GM15510 (cell line): ENCODE measurements around the gene NCAM1.

ENCODE experiments used
- POLR2A ChIP-seq: IDR thresholded peaks from 3 replicates; pipeline ENCODE4 v1.6.1; 2011; ENCODE audit warnings: borderline replicate concordance; ENCODE audit not compliant: insufficient read length; ENCODE audit errors: extremely low read depth

NCAM1 gene

GRCh38 chr11:113248702-113249490 lies 287.7 kb downstream of the NCAM1 start:
- TF ChIP-seq POLR2A, result no peak

GRCh38 chr11:113249491-113249763 lies 288.2 kb downstream of the NCAM1 start:
- TF ChIP-seq POLR2A, result no peak

GRCh38 chr11:113249786-113250185 lies 288.6 kb downstream of the NCAM1 start:
- no peak for TF ChIP-seq POLR2A

- TF ChIP-seq POLR2A, result no peak
These were observed 290.1 kb downstream of the NCAM1 start for GRCh38 chr11:113251281-113251680.

GRCh38 chr11:113253406-113253805 lies 292.2 kb downstream of the NCAM1 start:
- TF ChIP-seq POLR2A, result no peak

- no peak for TF ChIP-seq POLR2A
These were observed 293.9 kb downstream of the NCAM1 start for GRCh38 chr11:113255096-113255495.

GRCh38 chr11:113255741-113256140 lies 294.5 kb downstream of the NCAM1 start:
- TF ChIP-seq POLR2A, result no peak

GRCh38 chr11:113256431-113257202 lies 295.4 kb downstream of the NCAM1 start:
- no peak for TF ChIP-seq POLR2A

GRCh38 chr11:113260096-113260425 lies 298.8 kb downstream of the NCAM1 start:
- TF ChIP-seq POLR2A, result no peak

GRCh38 chr11:113260541-113260940 lies 299.3 kb downstream of the NCAM1 start:
- no peak for TF ChIP-seq POLR2A

- TF ChIP-seq POLR2A, result no peak
These were observed 300.7 kb downstream of the NCAM1 start for GRCh38 chr11:113261709-113262475.

- TF ChIP-seq POLR2A, result no peak
These were observed 301.4 kb downstream of the NCAM1 start for GRCh38 chr11:113262594-113262993.

- TF ChIP-seq POLR2A, result no peak
These were observed 302.4 kb downstream of the NCAM1 start for GRCh38 chr11:113263458-113264259.

GRCh38 chr11:113265362-113265761 lies 304.1 kb downstream of the NCAM1 start:
- no peak for TF ChIP-seq POLR2A

- TF ChIP-seq POLR2A, result no peak
These were observed 306.3 kb downstream of the NCAM1 start for GRCh38 chr11:113267493-113267892.
